IMR-90 (cell line): ENCODE measurements around the gene KHNYN. TPM values are rescaled to one million over a fixed set of nuclear protein-coding genes. Genes with fewer than 3 reads are reported as not detected.

Source experiments
- ATAC-seq: fragments of 200-7000 bp; cut with Tn5 transposase; 2 replicates; pipeline ENCODE4 v1.9.1; 2020; ENCODE audit warnings: low read depth, mild to moderate bottlenecking, moderate library complexity
- BruUV-seq: library from RNA; stranded (reverse); fragments of 400-500 nt; replicated peaks from 2 replicates; lab custom pipeline; 2021; lab: Mats Ljungman, UMichigan
- CTCF ChIA-PET: fragments of 300-600 bp; formaldehyde crosslinking; extraction: SDS; loops from one replicate; lab custom pipeline; 2021; ENCODE audit warnings: antibody characterized with exemption; lab: Yijun Ruan, JAX
- POLR2A ChIA-PET: fragments of 300-600 bp; sonication (Branson Sonifier 250); formaldehyde crosslinking; loops from one replicate; lab custom pipeline; 2022; ENCODE audit warnings: antibody characterized with exemption; ENCODE audit not compliant: unreplicated experiment; lab: Charles Lee
- DNase-seq: peaks from one replicate; pipeline ENCODE4 v3.0.0; 2013
- H2AFZ ChIP-seq: replicated peaks from 2 replicates; pipeline ENCODE3; 2013; ENCODE audit warnings: low read length, mild to moderate bottlenecking; ENCODE audit not compliant: poor library complexity
- H2AK5ac ChIP-seq: 2 replicates; pipeline ENCODE4 v1.6.1; 2013; ENCODE audit warnings: low read depth, low read length, inconsistent platforms
- H2AK9ac ChIP-seq: replicated peaks from 2 replicates; pipeline ENCODE3; 2013; ENCODE audit warnings: mild to moderate bottlenecking, low read depth, low read length, moderate library complexity; ENCODE audit not compliant: poor library complexity
- H2BK120ac ChIP-seq: 2 replicates; pipeline ENCODE4 v1.6.1; 2013; ENCODE audit warnings: low read depth, low read length, inconsistent platforms
- H2BK15ac ChIP-seq: 3 replicates; pipeline ENCODE4 v1.6.1; 2013; ENCODE audit warnings: low read depth, low read length, inconsistent platforms
- H2BK20ac ChIP-seq: 2 replicates; pipeline ENCODE4 v1.6.1; 2013; ENCODE audit warnings: low read depth, mild to moderate bottlenecking, inconsistent platforms, low read length, moderate library complexity
- H2BK5ac ChIP-seq: 2 replicates; pipeline ENCODE4 v1.6.1; 2013; ENCODE audit warnings: mild to moderate bottlenecking, low read depth, low read length, inconsistent platforms; ENCODE audit not compliant: poor library complexity, severe bottlenecking
- H3K14ac ChIP-seq: replicated peaks from 2 replicates; pipeline ENCODE4 v1.6.1; 2013; ENCODE audit warnings: low read depth, low read length, inconsistent platforms
- H3K18ac ChIP-seq: 2 replicates; pipeline ENCODE4 v1.6.1; 2013; ENCODE audit warnings: low read depth, low read length, control low read depth
- H3K23ac ChIP-seq: 2 replicates; pipeline ENCODE4 v1.6.1; 2013; ENCODE audit warnings: low read depth, low read length, inconsistent platforms
- H3K27ac ChIP-seq: 2 replicates; pipeline ENCODE4 v1.5.1; 2013; ENCODE audit warnings: mild to moderate bottlenecking, control low read depth, low read length; ENCODE audit not compliant: insufficient read depth
- H3K27me3 ChIP-seq: 2 replicates; pipeline ENCODE4 v1.6.1; 2013; ENCODE audit warnings: low read length; ENCODE audit not compliant: control insufficient read depth, insufficient read depth
- H3K36me3 ChIP-seq: 2 replicates; pipeline ENCODE4 v1.6.1; 2013; ENCODE audit warnings: low read length, mixed read lengths; ENCODE audit not compliant: control insufficient read depth, insufficient read depth
- H3K4ac ChIP-seq: 2 replicates; pipeline ENCODE4 v1.6.1; 2013; ENCODE audit warnings: low read depth, low read length, inconsistent platforms
- H3K4me1 ChIP-seq: 2 replicates; pipeline ENCODE4 v1.6.1; 2013; ENCODE audit warnings: low read length, mixed read lengths; ENCODE audit not compliant: control insufficient read depth, insufficient read depth
- H3K4me2 ChIP-seq: 2 replicates; pipeline ENCODE4 v1.6.1; 2013; ENCODE audit warnings: low read depth, mild to moderate bottlenecking, control low read depth, low read length, moderate library complexity
- H3K4me3 ChIP-seq: 2 replicates; pipeline ENCODE4 v1.5.1; 2013; ENCODE audit warnings: low read depth, mild to moderate bottlenecking, control low read depth, low read length, moderate library complexity; ENCODE audit not compliant: insufficient read depth
- H3K56ac ChIP-seq: 2 replicates; pipeline ENCODE4 v1.6.1; 2013; ENCODE audit warnings: low read length, inconsistent platforms; ENCODE audit not compliant: insufficient read depth; ENCODE audit errors: extremely low read depth
- H3K79me1 ChIP-seq, 2 experiments: 2 replicates each; pipeline ENCODE4 v1.6.1; 2013; ENCODE audit warnings: low read length in 2 of 2, inconsistent platforms in 1 of 2, low read depth in 1 of 2
- H3K9ac ChIP-seq: 2 replicates; pipeline ENCODE4 v1.6.1; 2013; ENCODE audit warnings: low read depth, low read length, control low read depth
- H3K9me1 ChIP-seq: 2 replicates; pipeline ENCODE4 v1.6.1; 2013; ENCODE audit warnings: low read length, inconsistent platforms; ENCODE audit not compliant: insufficient read depth
- H3K9me3 ChIP-seq: 2 replicates; pipeline ENCODE4 v1.6.1; 2013; ENCODE audit warnings: low read length; ENCODE audit not compliant: control insufficient read depth, insufficient read depth
- H4K20me1 ChIP-seq: 2 replicates; pipeline ENCODE4 v1.6.1; 2013; ENCODE audit warnings: low read length, inconsistent platforms; ENCODE audit not compliant: insufficient read depth
- H4K5ac ChIP-seq: 2 replicates; pipeline ENCODE4 v1.6.1; 2013; ENCODE audit warnings: mild to moderate bottlenecking, low read depth, low read length, control low read depth
- H4K8ac ChIP-seq, 2 experiments: 2 replicates each; pipeline ENCODE4 v1.6.1; 2013; ENCODE audit warnings: low read depth in 2 of 2, low read length in 2 of 2, control low read depth in 1 of 2, inconsistent platforms in 1 of 2
- H4K91ac ChIP-seq: 2 replicates; pipeline ENCODE4 v1.6.1; 2013; ENCODE audit warnings: low read depth, low read length, inconsistent platforms; ENCODE audit not compliant: insufficient read depth
- CTCF ChIP-seq: conservative IDR thresholded peaks from 2 replicates; pipeline ENCODE4 v1.5.1; 2012; ENCODE audit warnings: mild to moderate bottlenecking, low read depth, low read length, improper control_type of control experiment
- MAZ ChIP-seq: IDR thresholded peaks from 2 replicates; pipeline ENCODE4 v1.6.1; 2012; ENCODE audit warnings: low read depth, mild to moderate bottlenecking, low read length, improper control_type of control experiment, moderate library complexity, borderline replicate concordance
- NFE2L2 ChIP-seq: fragments of 150-350 bp; IDR thresholded peaks from 2 replicates; pipeline ENCODE4 v1.6.1; 2016; ENCODE audit warnings: low read depth, mild to moderate bottlenecking, low read length
- SMC3 ChIP-seq: fragments of 150-350 bp; IDR thresholded peaks from 2 replicates; pipeline ENCODE4 v1.6.1; 2016; ENCODE audit warnings: low read depth, mild to moderate bottlenecking, antibody characterized with exemption, low read length, moderate library complexity
- WGBS, 2 experiments: methylation state at CpG; one replicate each; pipeline versions ENCODE4 v1.1.5 to v1.1.7; 2013; ENCODE audit warnings: missing lambda C conversion rate in 2 of 2; ENCODE audit not compliant: insufficient read length in 1 of 2; ENCODE audit errors: extremely low coverage in 2 of 2; 5-methylcytosine and 5-hydroxymethylcytosine counted together
- dilution Hi-C: fragments of 300-500 bp; cut with HindIII; formaldehyde crosslinking; loops from one replicate; pipeline ENCODE4 v1.14.3; 2018; ENCODE audit warnings: low sequenced_read_pairs; ENCODE audit not compliant: unreplicated experiment
- in situ Hi-C: fragments of 300-500 bp; cut with MboI; formaldehyde crosslinking; loops from 3 replicates; pipeline ENCODE4 v1.14.3; 2019; ENCODE audit warnings: low sequenced_read_pairs, inconsistent platforms, mixed read lengths
- intact Hi-C: fragments of 100-400 bp; cut with micrococcal nuclease; formaldehyde crosslinking; loops from 2 replicates; pipeline ENCODE4 v1.10.0; 2022
- polyA plus RNA-seq, 3 experiments: library from polyadenylated mRNA; depleted of rRNA; stranded (reverse); fragments of >200 nt; gene quantifications; 2 replicates each; pipeline ENCODE4 v1.2.3, GENCODE V29; 2012; ENCODE audit warnings: low replicate concordance in 1 of 3
- total RNA-seq: library from RNA; depleted of rRNA; stranded (reverse); fragments of >200 nt; gene quantifications from 2 replicates; pipeline ENCODE4 v1.2.3, GENCODE V29; 2012

The KHNYN gene
- total and polyA plus RNA-seq, 2 of the 4 experiments (the other 2 are of a cell fraction): 18.9 to 24.4 TPM

- Histone ChIP-seq H4K8ac (peak overlapping the region in 1 of 2 experiments; percentile 70; a peak in 1 of 4 replicates), H3K4ac (no peak overlapping the region), H3K56ac (no peak overlapping the region), H3K23ac (no peak overlapping the region), H3K14ac (no peak overlapping the region), H3K4me3 (no peak overlapping the region), H2BK5ac (peak overlapping the region; percentile 78), H2BK15ac (no peak overlapping the region), H3K36me3 (no peaks in the 10 kb centered on the region), H3K9me1 (0 out of 2 replicates have a peak, but pooled peaks cover 2% of the 10 kb centered on the region), H3K18ac (no peak overlapping the region; the same call in 1 of the 2 replicates), H4K20me1 (no peaks in the 10 kb centered on the region), H2AFZ (no peak overlapping the region), H3K9ac (no peak overlapping the region), H3K27me3 (peaks cover 2% of the 10 kb centered on the region; the same call in 1 of the 2 replicates), H2BK20ac (no peak overlapping the region), H3K27ac (no peak overlapping the region), H2BK120ac (no peak overlapping the region), H4K5ac (no peak overlapping the region), H4K91ac (no peak overlapping the region), H2AK9ac (no peak overlapping the region), H2AK5ac (no peak overlapping the region), H3K4me2 (peak overlapping the region; percentile 40; the same call in 1 of the 2 replicates), H3K79me1 (no peaks in the 10 kb centered on the region), H3K4me1 (peaks cover 7% of the 10 kb centered on the region), H3K9me3 (no peaks in the 10 kb centered on the region)
- TF ChIP-seq SMC3 (no peak), NFE2L2 (no peak), MAZ (0 out of 2 replicates have a peak, but pooled peaks have one; percentile 41), CTCF (peak; percentile 41)
- dilution Hi-C loops: no loop called here
- 33% methylated on average over 1 of the region's 8 CpGs; no CpG with 5 or more reads in 1 of the 2 experiments for WGBS, 2 experiments
- ChIA-PET CTCF (no interaction called here), POLR2A (no interaction called here)
- DNase-seq (peak; percentile 67), ATAC-seq (peak; percentile 79)
- intact Hi-C loops: no loop called here
- BruUV-seq: no TSS peak
- in situ Hi-C loops: no loop called here
Measured at GRCh38 chr14:24392325-24393091, 37.2 kb upstream of the KHNYN start.
